HPDE6-E6E7 (cell line): ENCODE data around the gene ICOSLG.
"Not testable (repeated sequence)": the region's sequence is repeated elsewhere in the genome, so short reads cannot be mapped to it uniquely, and the experiment has no call there.

Experiments
- DNase-seq: peaks from one replicate; pipeline ENCODE4 v3.0.0; 2011; ENCODE audit warnings: missing footprints; ENCODE audit errors: extremely low spot score

Gene ICOSLG

GRCh38 chr21:44176127-44176526, 64.6 kb downstream of the ICOSLG start:
- DNase-seq, result not testable (repeated sequence)

GRCh38 chr21:44175189-44175588, 65.6 kb downstream of the ICOSLG start:
- not testable (repeated sequence) for DNase-seq
